Measurements from ENCODE around the gene RANBP3.

Gene RANBP3

GRCh38 chr19:5949792-5950305 is 28.1 kb downstream of the RANBP3 start:
- DNase-seq (ENCODE audit: low read depth): peak; percentile 14

- DNase-seq (ENCODE audit: low read depth): no peak
Observed at GRCh38 chr19:5948752-5949564, 29.0 kb downstream of the RANBP3 start.

DNA sequence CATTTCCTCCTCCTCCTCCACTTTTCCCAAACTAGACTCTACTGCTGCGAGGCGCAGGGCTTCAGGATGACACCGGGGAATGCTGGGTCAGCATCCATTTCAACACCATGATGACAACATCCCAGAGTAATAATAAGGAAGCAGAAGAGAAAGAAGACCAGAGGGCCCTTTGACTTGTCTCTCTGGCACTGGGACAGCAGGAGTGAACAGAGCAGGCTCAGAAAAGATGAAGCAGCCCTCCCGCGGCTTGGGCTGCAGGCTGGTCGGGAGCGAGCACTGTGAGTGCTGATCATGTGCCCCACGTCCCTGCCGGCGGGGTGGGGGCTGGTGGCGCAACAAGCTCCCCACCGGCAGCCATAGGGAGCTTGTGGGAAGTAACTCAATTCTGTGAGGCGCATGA is 30.5 kb downstream of the RANBP3 start:
- no peak for DNase-seq (ENCODE audit: low read depth)

DNA sequence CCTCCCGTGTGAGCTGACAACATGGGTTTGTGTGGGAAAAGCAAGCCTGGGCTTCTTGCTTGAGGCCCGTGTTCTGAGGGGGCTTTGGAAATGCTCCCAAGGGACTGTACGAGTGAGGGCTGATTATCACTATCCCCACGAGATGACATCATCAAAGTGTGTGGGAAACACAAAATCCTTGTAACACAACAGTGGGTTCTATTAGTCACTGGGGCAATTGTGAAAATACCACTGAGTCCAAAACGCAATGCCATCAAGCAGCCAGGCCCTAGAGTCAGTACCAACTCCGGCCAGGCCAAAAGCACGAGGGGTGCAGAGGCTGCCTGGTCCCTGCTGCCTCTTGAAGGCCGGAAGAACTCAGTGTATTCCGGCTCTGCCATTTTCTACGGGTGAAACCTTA is 34.3 kb downstream of the RANBP3 start:
- no peak for DNase-seq (ENCODE audit: low read depth)

DNA sequence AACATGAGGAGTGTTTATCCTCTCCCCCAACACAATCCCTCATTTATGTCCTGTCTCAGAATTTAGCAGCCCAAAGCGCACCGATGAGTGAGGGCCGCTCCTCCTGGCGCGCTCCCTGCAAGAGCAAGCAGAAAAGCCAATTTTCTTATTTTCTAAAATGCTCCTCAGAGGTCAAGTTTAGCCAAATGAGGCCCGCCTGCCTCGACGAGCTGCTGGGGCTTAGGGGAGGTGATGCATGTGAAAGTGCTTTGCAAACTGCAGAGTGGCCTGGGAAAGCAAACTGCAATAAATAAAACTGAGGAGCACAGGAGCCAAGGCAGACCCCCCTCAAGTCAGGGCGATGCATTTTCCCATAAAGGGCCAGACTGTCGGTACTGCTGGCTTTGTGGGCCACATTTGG is 34.9 kb downstream of the RANBP3 start:
- DNase-seq (ENCODE audit: low read depth): no peak

DNA sequence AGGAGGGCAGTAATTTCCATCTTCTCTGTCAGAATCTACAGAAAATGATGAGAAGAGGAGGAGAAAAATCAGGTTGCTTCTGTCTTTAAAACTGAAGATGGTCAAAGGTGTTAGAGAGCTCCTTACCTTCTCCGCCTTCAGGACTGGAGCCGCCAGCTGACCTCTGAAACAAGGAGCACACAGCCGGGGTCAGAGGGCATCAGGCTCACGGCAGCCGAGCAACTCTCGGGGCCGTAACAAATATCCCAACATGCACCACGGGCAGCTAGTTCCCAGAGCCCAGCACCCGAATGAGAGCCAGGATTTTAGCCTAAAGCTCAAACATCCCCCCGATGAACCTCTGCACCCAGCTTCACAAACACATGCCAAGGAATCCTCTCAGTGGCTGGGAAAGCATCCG is 36.3 kb downstream of the RANBP3 start:
- no peak for DNase-seq (ENCODE audit: low read depth)

DNA sequence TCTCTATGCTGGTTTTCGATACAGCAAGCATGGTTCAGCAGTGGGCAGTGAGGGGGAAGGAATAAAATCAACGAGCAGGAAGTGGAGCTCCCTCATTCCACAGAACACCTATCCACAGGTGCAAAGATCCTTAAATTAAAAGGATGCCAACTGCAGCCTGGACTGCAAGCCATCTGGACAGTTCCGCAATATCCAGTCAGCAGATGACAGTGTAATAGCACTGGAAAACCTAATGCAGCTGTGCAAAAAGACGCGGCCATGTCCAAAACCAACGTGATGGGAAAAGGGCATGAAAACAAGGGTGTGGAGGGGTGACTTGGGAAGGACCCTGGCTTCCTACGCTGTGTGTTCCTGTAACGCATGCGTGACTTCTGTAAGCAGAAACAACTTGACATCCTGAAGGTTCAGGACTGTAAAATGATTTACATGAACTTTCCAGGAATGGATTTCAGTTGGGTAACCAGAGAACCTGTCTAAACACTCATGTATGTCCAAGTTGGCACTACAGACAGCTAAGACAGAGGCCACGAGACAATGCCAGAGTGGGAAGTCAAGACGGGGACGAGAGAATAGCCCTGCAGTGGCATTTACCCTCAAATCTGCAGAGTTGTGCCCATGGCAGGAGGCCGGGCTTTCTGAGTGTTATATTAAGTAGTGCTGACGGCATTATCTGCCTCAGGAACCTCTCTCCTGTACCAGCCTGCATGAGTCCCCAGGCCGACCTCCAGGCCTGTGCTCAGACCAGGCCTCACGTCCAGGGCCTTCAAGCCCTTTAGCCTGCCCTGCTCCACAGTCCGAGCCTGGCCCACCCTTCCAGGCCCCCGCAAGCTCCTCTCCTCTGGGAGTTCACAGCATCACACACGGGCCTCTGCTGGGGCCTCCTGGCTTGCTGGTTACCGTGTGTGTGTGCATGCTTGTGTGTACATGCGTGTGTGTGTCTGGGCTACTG is 37.4 kb downstream of the RANBP3 start:
- no peak for DNase-seq (ENCODE audit: low read depth)

GRCh38 chr19:5937550-5937949 is 40.4 kb downstream of the RANBP3 start:
- DNase-seq (ENCODE audit: low read depth): no peak

GRCh38 chr19:5936292-5936592 is 41.7 kb downstream of the RANBP3 start:
- no peak for DNase-seq (ENCODE audit: low read depth)

- DNase-seq (ENCODE audit: low read depth): no peak
Observed at GRCh38 chr19:5935473-5936291, 42.3 kb downstream of the RANBP3 start.

DNA sequence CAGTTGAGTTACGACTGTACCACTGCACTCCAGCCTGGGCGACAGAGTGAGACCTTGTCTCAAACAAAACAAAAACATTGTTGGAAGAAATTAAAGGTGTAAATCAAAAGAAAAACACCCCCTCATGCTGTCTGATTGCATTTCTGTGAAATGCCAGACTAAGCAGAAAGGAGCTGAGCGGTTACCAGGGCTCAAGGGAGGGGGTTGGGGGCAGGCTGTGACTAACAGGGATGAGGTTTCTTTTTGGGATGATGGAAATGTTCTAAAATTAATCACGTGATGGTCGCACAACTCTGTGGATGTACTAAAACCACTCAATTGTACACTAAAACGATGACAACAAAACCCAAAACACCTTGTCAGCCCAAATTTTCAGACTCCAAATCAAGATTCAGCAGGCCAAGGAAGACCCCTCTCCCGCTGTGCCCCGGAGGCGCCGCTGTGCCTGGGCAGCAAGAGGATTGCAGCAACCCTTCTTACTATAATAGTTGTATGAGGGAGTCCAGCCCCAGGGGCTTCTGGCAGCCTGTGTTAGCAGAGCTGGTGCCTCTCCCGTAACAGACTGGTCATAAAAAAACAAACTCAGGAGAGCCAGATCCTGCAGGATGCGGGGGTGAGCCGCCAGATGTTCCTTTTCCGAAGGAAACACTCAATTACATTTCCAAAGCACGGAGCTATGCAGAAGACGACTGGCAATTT is 43.0 kb downstream of the RANBP3 start:
- DNase-seq (ENCODE audit: low read depth): no peak

DNA sequence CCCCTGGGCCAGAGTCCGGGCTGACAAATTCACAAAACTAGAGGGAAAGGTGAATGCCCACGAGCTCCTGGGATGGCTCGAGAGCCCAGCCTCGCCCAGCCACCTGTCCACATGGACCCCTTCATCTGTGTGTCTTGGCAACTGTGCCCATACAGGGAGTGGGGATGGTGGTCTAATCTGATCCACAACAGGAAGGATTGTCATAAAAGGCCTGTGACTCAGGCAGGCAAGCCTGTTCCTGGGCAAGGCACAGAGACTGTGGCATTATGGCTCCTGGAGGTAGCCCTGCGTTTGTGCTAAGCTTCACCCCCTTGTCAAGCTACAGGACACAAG is 43.9 kb downstream of the RANBP3 start:
- no peak for DNase-seq (ENCODE audit: low read depth)

- no peak for DNase-seq (ENCODE audit: low read depth)
Observed at GRCh38 chr19:5933391-5934068, 44.4 kb downstream of the RANBP3 start.

DNA sequence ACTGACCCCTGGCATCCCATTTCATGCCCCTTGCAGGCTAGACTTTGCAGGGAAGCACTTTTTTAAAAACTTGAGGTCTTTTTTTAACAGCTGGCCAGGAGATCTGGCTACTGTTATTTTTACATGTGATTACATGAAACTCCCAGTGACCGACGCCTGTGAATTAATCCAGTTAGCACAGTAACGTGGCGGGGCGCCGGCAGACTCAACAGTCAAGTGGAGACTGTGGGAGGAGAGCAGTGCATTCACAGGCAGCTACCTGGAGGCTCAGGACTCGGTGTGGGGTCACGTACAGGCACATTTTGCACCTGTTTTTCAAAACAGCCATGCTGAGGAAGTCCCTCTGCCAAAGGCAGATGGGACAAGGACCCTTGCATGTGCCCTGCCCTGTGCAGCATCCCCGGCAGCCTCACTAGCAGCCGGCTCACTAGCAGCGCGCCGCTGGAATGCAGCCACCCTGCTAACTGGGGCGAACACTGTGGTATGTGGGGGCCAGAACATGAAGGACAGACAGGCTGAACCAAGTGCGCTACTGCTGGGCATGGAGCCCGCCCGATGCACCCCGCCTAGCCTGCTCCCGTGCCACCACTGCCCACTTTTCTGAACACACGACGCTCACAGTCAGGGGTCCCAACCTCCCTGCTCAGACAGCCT is 45.2 kb downstream of the RANBP3 start:
- no peak for DNase-seq (ENCODE audit: low read depth)

DNA sequence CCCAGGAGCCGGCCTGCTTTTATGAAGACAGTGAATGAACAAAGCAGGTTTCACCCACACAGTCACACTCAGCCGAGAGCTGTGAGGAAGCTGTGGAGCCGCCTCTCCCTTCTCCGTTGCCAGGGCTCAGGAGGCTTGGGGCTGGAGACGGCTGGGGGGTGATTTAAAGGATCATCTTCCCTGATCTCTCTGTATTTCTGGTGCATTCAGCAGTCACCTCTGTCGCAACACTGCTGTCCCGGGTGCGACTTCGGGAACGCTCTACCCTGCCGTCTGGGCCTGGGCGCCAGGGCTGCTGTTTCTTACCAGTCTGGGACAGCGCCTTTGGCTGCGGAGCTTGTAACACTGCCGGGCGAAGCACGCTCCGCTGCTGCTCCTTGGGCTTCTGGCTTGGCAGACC is 45.8 kb downstream of the RANBP3 start:
- no peak for DNase-seq (ENCODE audit: low read depth)

GRCh38 chr19:5931251-5931650 is 46.7 kb downstream of the RANBP3 start:
- no peak for DNase-seq (ENCODE audit: low read depth)

GRCh38 chr19:5929625-5930024 is 48.3 kb downstream of the RANBP3 start:
- DNase-seq (ENCODE audit: low read depth): no peak

DNA sequence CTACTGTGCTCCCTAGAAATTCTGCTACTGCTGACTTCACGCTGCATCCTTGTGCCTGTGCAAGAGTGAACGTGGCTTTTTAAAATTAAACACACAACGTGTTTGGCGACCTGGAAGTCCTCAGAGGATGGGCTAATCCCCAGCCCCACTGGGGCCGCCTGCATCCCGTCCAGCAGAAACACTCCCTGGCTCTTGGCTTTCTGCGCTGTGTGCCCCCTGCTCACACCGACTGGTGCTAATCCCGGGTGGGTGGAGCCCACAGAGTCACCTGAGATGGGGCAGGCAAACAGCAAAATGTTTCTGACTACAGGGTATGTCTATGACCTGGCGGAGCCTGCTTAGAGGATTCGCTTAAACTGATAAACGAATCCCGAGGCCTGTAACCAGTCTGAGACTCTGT is 48.8 kb downstream of the RANBP3 start:
- no peak for DNase-seq (ENCODE audit: low read depth)

DNA sequence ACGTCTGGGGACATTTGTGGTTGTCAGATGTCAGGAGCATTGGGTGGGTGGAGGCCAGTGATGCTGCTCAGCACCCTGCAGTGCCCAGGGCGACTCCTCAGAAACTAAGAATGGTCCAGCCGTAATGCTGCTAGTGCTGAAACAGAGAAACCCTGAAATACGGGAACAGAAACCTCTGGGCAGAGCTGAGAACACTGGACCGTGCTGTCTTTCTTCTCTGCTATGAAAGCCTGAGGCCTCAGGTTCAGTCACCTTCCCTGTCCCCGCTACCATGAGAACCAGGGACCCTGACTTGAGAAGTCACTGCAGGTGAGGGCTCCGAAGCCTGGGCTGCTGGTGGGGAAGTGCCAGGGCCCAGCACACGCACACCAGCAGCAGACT is 50.5 kb downstream of the RANBP3 start:
- no peak for DNase-seq (ENCODE audit: low read depth)

DNA sequence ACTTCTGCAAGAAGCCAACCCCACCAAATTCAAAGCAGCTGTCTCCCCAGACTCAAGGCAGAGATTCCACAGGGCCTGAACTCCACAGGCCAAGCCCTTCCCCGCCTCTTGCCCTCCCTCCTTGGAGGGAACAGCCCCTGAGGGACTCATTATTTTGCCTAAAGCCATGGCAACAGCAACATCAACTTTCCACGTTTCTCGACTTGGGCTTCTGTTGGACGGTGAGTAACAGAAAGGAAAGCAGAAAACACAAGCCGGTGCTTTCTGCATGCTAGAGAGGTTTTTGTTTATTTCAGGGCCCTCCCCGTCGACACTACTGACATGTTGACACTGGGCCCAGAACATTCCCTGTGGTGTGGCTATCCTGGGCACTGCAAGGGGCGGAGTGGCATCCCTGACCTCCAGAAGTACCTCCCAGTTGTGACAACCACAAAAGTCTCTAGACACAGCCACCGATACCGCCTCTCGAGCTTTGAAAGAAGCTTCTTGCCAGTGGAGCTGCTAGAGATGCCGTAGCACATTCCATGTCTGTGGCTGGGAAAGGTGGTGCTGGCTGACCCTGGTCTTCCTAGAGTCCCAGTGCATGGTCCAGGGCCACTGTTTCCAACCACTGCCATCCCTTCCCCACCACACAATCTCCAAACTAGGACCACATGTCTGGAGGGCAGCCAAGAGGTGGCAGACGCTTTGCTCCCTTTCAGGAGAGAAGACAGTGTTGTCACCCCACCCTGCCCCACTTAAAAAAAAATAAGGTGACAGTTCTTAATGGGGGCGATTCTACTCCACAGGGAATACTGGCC is 51.1 kb downstream of the RANBP3 start:
- no peak for DNase-seq (ENCODE audit: low read depth)

Measured in stimulated activated CD8-positive, alpha-beta memory T cell treated with anti-CD3 and anti-CD28 coated beads, Interleukin-15, amount 100 ng/mL, for 1 hour (primary cell).